ENCODE measurements around the gene SRSF11.

- TF ChIP-seq CTCF (IDR thresholded peaks at IDR 0.05): no peak
- TF ChIP-seq POLR2AphosphoS5 (IDR thresholded peaks at IDR 0.05; ENCODE audit: low read depth, low read length): no peak
- no peak for TF ChIP-seq SIN3A (IDR thresholded peaks at IDR 0.05; ENCODE audit: borderline replicate concordance, insufficient read depth, low read depth, low read length)
- no peak for TF ChIP-seq REST (IDR thresholded peaks at IDR 0.05; ENCODE audit: insufficient read depth in 1 of 2, low read depth in 2 of 2, low read length in 1 of 2)
Measured at GRCh38 chr1:70220517-70221237, 503 bp upstream of the SRSF11 start.
